Glutamatergic neuron (in vitro differentiated cells): Measurements from ENCODE around the gene SAMD9L. TPM values are rescaled to one million over a fixed set of nuclear protein-coding genes. Genes with fewer than 3 reads are reported as not detected.

Source experiments
- DNase-seq: peaks from one replicate; pipeline ENCODE4 v3.0.0; 2022
- H3K27ac Mint-ChIP-seq: one replicate; pipeline ENCODE4 v1.8.0; 2020; ENCODE audit warnings: mild to moderate bottlenecking, mixed read lengths, inconsistent platforms; ENCODE audit not compliant: unreplicated experiment
- H3K27me3 Mint-ChIP-seq: one replicate; pipeline ENCODE4 v1.8.0; 2020; ENCODE audit warnings: mild to moderate bottlenecking, moderate library complexity, mixed read lengths, inconsistent platforms; ENCODE audit not compliant: unreplicated experiment
- H3K36me3 Mint-ChIP-seq: one replicate; pipeline ENCODE4 v1.8.0; 2020; ENCODE audit warnings: mild to moderate bottlenecking, mixed read lengths, inconsistent platforms; ENCODE audit not compliant: unreplicated experiment
- H3K4me1 Mint-ChIP-seq: one replicate; pipeline ENCODE4 v1.8.0; 2020; ENCODE audit warnings: mild to moderate bottlenecking, low read depth, mixed read lengths, inconsistent platforms; ENCODE audit not compliant: unreplicated experiment
- H3K4me3 Mint-ChIP-seq: one replicate; pipeline ENCODE4 v1.8.0; 2020; ENCODE audit warnings: mild to moderate bottlenecking, mixed read lengths, inconsistent platforms; ENCODE audit not compliant: unreplicated experiment
- H3K9me3 Mint-ChIP-seq: one replicate; pipeline ENCODE4 v1.8.0; 2020; ENCODE audit warnings: mild to moderate bottlenecking, moderate library complexity, mixed read lengths, inconsistent platforms; ENCODE audit not compliant: unreplicated experiment
- total RNA-seq: library from RNA; stranded (reverse); fragmentation: NEBNext Ultra II Directional; extraction: Animal tissue kit (Norgen Biotek cat#: 25700); gene quantifications from one replicate; pipeline ENCODE4 v1.2.1, GENCODE V29; 2021; ENCODE audit not compliant: unreplicated experiment
- TF ChIP-seq, protein P1 (sequence below): fragments of 200-600 bp; sonication (generic); IDR thresholded peaks from one replicate; pipeline ENCODE4 v1.5.0; 2021; ENCODE audit not compliant: partially characterized antibody, unreplicated experiment

The SAMD9L gene
- total RNA-seq, 1 donor from 2014 or later, result not detected

- DNase-seq, result no peak
- Mint-ChIP-seq H3K27ac (no peak overlapping the region), H3K27me3 (no peaks in the 10 kb centered on the region), H3K4me1 (no peaks in the 10 kb centered on the region), H3K36me3 (no peaks in the 10 kb centered on the region), H3K4me3 (no peak overlapping the region), H3K9me3 (no peaks in the 10 kb centered on the region)
- TF ChIP-seq, protein P1, sequence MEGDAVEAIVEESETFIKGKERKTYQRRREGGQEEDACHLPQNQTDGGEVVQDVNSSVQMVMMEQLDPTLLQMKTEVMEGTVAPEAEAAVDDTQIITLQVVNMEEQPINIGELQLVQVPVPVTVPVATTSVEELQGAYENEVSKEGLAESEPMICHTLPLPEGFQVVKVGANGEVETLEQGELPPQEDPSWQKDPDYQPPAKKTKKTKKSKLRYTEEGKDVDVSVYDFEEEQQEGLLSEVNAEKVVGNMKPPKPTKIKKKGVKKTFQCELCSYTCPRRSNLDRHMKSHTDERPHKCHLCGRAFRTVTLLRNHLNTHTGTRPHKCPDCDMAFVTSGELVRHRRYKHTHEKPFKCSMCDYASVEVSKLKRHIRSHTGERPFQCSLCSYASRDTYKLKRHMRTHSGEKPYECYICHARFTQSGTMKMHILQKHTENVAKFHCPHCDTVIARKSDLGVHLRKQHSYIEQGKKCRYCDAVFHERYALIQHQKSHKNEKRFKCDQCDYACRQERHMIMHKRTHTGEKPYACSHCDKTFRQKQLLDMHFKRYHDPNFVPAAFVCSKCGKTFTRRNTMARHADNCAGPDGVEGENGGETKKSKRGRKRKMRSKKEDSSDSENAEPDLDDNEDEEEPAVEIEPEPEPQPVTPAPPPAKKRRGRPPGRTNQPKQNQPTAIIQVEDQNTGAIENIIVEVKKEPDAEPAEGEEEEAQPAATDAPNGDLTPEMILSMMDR, result no peak
These were observed 11.3 kb upstream of the SAMD9L start for GRCh38 chr7:93159490-93159889.

- TF ChIP-seq, protein P1, result no peak
- no peak for DNase-seq
- H3K36me3 Mint-ChIP-seq, result no peaks in the 10 kb centered on the region
- no peaks in the 10 kb centered on the region for H3K27me3 Mint-ChIP-seq
- no peak overlapping the region for H3K4me3 Mint-ChIP-seq
- no peaks in the 10 kb centered on the region for H3K9me3 Mint-ChIP-seq
- no peak overlapping the region for H3K27ac Mint-ChIP-seq
- no peaks in the 10 kb centered on the region for H3K4me1 Mint-ChIP-seq
These were observed 8.7 kb upstream of the SAMD9L start for GRCh38 chr7:93156884-93157283.

DNA sequence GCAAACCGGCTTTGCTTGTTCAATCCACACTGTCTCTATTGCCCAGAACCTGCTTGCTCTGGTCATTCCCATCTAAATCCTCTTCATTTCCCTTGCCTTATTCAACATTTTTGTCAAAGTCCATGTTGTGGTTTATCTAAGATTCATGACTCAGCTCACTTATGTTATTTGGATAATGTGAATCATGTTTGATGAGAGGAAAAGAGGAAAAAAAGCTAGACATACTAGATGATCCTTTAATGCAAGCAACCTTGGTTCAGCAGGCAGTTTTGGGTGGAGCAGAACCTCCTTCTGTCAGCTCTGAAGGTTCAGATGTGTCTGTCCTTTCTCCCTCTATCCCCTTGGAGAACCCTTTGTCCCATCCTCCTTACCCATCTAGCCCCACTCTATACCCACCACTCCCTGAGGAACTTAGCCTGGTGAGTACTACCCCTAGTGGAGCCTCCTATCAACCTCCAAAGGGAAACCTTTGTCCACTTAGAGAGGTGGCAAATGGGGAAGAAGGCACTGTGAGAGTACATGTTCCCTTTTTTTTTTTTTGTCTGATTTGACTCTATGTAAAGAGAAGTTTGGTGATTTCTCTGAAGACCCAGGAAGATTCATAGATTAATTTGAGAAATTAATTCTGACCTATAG is 2.1 kb upstream of the SAMD9L start:
- TF ChIP-seq, protein P1, result no peak
- Mint-ChIP-seq H3K27me3 (peaks cover 2% of the 10 kb centered on the region), H3K9me3 (no peaks in the 10 kb centered on the region), H3K4me3 (no peak overlapping the region), H3K27ac (no peak overlapping the region), H3K36me3 (no peaks in the 10 kb centered on the region), H3K4me1 (no peaks in the 10 kb centered on the region)
- DNase-seq, result no peak

- TF ChIP-seq, protein P1, result no peak
- Mint-ChIP-seq H3K4me1 (no peaks in the 10 kb centered on the region), H3K36me3 (no peaks in the 10 kb centered on the region), H3K9me3 (no peaks in the 10 kb centered on the region), H3K27ac (no peak overlapping the region), H3K27me3 (peaks cover 2% of the 10 kb centered on the region), H3K4me3 (no peak overlapping the region)
- DNase-seq, result no peak
These were observed 542 bp upstream of the SAMD9L start for GRCh38 chr7:93148727-93149126.

DNA sequence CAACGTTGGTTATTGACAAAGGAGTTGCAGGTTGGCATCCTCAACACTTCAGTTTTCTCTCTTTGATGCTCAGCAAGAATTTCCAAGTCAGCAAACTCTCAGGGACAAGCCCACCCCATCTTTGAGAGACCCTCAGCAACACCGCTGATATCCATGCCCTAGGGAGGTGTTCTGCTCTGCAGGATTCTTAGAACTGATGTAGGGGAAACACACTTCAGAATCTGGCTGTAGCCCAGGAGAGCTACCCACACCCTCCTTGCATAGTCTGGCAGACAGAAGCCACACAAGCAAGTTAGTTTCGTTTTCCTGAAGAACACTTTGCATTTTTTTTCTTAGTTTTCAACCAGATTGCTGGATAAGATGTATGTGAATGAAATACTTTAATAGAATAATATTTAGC is 822 bp downstream of the SAMD9L start:
- TF ChIP-seq, protein P1, result no peak
- Mint-ChIP-seq H3K4me1 (no peaks in the 10 kb centered on the region), H3K27ac (no peak overlapping the region), H3K4me3 (no peak overlapping the region), H3K9me3 (no peaks in the 10 kb centered on the region), H3K27me3 (peaks cover 2% of the 10 kb centered on the region), H3K36me3 (no peaks in the 10 kb centered on the region)
- no peak for DNase-seq
